ENCODE results near the gene GABRE. TPM values are rescaled to one million over a fixed set of nuclear protein-coding genes. Genes with fewer than 3 reads are reported as not detected.

GABRE gene
- total RNA-seq, 1 donor from 2014 or later = 1.0 TPM

DNA sequence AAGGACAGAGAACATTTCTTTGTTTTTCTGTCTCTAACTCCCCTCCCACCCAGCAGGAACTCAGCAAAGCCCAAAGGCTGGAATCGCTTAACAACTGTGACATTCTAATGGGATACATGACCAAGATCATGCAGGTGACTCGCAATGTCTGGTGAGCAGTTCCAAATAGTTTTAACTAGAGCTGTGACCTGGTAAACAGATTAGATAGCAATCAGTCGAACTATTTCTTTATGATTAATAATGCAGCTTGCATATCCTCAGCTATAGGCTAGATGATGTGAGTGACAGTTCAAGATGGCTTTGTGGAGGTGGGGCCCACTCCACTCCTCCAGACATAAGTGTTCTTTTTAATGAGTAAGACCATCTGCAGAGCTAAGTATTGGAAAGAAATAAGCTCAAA lies 20.0 kb upstream of the GABRE start:
- TF ChIP-seq, protein P1, sequence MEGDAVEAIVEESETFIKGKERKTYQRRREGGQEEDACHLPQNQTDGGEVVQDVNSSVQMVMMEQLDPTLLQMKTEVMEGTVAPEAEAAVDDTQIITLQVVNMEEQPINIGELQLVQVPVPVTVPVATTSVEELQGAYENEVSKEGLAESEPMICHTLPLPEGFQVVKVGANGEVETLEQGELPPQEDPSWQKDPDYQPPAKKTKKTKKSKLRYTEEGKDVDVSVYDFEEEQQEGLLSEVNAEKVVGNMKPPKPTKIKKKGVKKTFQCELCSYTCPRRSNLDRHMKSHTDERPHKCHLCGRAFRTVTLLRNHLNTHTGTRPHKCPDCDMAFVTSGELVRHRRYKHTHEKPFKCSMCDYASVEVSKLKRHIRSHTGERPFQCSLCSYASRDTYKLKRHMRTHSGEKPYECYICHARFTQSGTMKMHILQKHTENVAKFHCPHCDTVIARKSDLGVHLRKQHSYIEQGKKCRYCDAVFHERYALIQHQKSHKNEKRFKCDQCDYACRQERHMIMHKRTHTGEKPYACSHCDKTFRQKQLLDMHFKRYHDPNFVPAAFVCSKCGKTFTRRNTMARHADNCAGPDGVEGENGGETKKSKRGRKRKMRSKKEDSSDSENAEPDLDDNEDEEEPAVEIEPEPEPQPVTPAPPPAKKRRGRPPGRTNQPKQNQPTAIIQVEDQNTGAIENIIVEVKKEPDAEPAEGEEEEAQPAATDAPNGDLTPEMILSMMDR (IDR thresholded peaks at IDR 0.05) = no peak
- Mint-ChIP-seq H3K36me3 (ENCODE audit: low read depth) (no peaks in the 10 kb centered on the region), H3K4me1 (ENCODE audit: low read depth) (no peaks in the 10 kb centered on the region)

DNA sequence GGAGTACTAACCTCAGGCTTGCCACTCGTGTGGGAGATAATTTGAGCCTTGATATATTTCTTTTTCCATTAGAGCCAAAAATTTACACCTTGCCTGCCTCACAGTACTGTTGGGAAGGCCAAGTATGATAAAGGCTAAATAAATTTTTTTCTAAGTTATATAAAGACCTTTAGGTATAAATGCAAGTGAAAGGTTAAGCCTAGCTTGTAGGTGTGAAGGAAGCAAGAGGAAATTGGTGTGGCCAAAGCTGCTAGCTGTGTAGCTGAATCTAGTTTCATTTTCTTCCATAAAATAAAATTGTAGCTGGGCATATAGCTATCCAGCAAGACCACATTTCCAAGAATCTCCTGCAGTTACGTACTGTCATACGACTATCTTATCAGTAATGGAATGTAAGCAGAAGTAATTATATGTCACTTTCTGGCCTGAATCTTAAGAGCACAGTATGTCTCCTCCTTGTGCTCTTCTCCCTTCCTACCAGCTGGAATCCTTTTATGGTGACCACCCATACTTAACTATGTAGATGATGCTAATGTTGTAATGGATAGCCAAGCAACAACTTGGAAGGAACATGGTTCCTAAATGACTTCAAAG lies 14.3 kb upstream of the GABRE start:
- no peak for DNase-seq (ENCODE audit: low spot score)
- H3K36me3 Mint-ChIP-seq (ENCODE audit: low read depth) = no peaks in the 10 kb centered on the region
- TF ChIP-seq, protein P1 (IDR thresholded peaks at IDR 0.05) = no peak
- H3K9me3 Mint-ChIP-seq (ENCODE audit: low read depth) = peaks cover 41% of the 10 kb centered on the region
- no peaks in the 10 kb centered on the region for H3K4me1 Mint-ChIP-seq (ENCODE audit: low read depth)
- H3K27ac Mint-ChIP-seq (ENCODE audit: unreplicated experiment) = no peak overlapping the region
- no peaks in the 10 kb centered on the region for H3K27me3 Mint-ChIP-seq (ENCODE audit: low read depth)
- no peak overlapping the region for H3K4me3 Mint-ChIP-seq (ENCODE audit: unreplicated experiment)

More for the DNA sequence above, 20.0 kb upstream of the GABRE start:
- peaks cover 43% of the 10 kb centered on the region for H3K9me3 Mint-ChIP-seq (ENCODE audit: low read depth)
- H3K4me3 Mint-ChIP-seq (ENCODE audit: unreplicated experiment) = no peak overlapping the region
- no peak for DNase-seq (ENCODE audit: low spot score)
- H3K27me3 Mint-ChIP-seq (ENCODE audit: low read depth) = no peaks in the 10 kb centered on the region
- no peak overlapping the region for H3K27ac Mint-ChIP-seq (ENCODE audit: unreplicated experiment)

DNA sequence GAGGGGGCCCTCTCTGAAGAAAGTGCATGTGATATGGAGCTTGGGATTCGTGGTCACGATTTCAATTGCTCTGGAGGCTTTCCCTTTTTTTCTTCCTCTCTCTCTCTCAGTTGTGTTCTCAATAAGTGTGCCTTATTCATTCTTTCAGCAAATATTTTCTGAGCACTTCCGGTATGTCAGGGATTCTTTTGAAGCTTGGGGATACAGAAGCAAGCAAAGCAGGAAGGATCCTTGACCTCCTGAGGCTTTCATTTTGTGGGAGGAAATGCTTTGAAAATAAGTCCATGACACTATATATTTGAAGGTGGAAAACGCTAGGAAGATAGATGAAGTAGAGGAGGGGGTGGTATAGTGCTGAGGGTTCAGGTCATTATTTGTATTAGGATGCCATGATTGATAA lies 12.6 kb upstream of the GABRE start:
- H3K4me1 Mint-ChIP-seq (ENCODE audit: low read depth) = no peaks in the 10 kb centered on the region
- TF ChIP-seq, protein P1 (IDR thresholded peaks at IDR 0.05) = no peak
- no peaks in the 10 kb centered on the region for H3K27me3 Mint-ChIP-seq (ENCODE audit: low read depth)
- H3K9me3 Mint-ChIP-seq (ENCODE audit: low read depth) = peaks cover 33% of the 10 kb centered on the region
- no peak overlapping the region for H3K27ac Mint-ChIP-seq (ENCODE audit: unreplicated experiment)
- no peaks in the 10 kb centered on the region for H3K36me3 Mint-ChIP-seq (ENCODE audit: low read depth)
- H3K4me3 Mint-ChIP-seq (ENCODE audit: unreplicated experiment) = no peak overlapping the region
- no peak for DNase-seq (ENCODE audit: low spot score)

DNA sequence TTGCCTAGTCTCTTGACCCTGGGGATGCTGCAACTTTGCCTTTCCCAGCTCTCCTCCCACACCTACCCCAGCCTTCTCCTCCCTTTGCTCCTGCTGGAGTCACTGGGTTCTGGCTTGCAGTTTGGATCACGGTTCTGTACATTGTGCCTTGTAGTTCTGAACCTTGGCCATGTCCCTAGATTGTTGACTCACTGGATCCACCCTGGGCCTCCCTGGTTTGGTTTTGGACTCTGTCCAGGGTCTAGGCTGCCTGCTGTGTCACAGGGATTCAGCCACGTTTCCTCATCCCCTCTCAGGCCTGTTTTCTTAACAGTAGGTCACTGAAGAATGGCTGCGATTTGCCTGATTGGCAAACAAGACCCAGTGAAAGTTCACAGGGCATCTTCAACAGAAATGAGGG lies 11.5 kb upstream of the GABRE start:
- no peak for DNase-seq (ENCODE audit: low spot score)
- Mint-ChIP-seq H3K9me3 (ENCODE audit: low read depth) (peaks cover 30% of the 10 kb centered on the region), H3K4me3 (ENCODE audit: unreplicated experiment) (no peak overlapping the region), H3K4me1 (ENCODE audit: low read depth) (no peaks in the 10 kb centered on the region), H3K27me3 (ENCODE audit: low read depth) (no peaks in the 10 kb centered on the region), H3K36me3 (ENCODE audit: low read depth) (no peaks in the 10 kb centered on the region), H3K27ac (ENCODE audit: unreplicated experiment) (no peak overlapping the region)
- TF ChIP-seq, protein P1 (IDR thresholded peaks at IDR 0.05) = no peak

DNA sequence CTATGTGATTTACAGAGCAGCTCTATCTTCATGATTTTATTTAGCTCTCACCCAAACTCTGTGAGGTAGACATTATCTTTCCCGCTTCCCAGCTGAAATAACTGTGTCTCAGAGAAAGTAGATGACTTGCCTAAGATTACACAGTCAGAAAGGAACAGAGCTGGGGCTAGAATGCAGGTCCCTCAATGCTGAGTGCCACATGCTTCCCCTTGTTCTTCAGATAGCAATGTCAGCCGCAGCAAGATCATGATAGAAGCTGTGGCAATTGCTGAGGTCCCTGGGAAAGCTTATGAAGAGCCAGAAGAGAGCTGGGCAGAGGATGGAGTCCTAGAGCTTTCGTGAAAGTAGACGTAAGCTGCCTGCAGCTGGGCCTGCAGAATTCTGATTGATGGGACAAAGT lies 11.1 kb upstream of the GABRE start:
- no peak overlapping the region for H3K4me3 Mint-ChIP-seq (ENCODE audit: unreplicated experiment)
- DNase-seq (ENCODE audit: low spot score) = no peak
- TF ChIP-seq, protein P1 (IDR thresholded peaks at IDR 0.05) = no peak
- no peaks in the 10 kb centered on the region for H3K4me1 Mint-ChIP-seq (ENCODE audit: low read depth)
- no peaks in the 10 kb centered on the region for H3K36me3 Mint-ChIP-seq (ENCODE audit: low read depth)
- H3K27me3 Mint-ChIP-seq (ENCODE audit: low read depth) = no peaks in the 10 kb centered on the region
- peaks cover 30% of the 10 kb centered on the region for H3K9me3 Mint-ChIP-seq (ENCODE audit: low read depth)
- no peak overlapping the region for H3K27ac Mint-ChIP-seq (ENCODE audit: unreplicated experiment)
